ENCODE data around the gene SSBP3.

GRCh38 chr1:54421101-54421504, 14.9 kb upstream of the SSBP3 start:
- TF ChIP-seq POLR2AphosphoS5 (IDR thresholded peaks at IDR 0.05) (no peak), CTCF (IDR thresholded peaks at IDR 0.05) (no peak), EP300 (IDR thresholded peaks at IDR 0.05) (no peak)
